HEK293 (cell line): ENCODE measurements around the gene GPR89A.
"Not testable (repeated sequence)": the region's sequence is repeated elsewhere in the genome, so short reads cannot be mapped to it uniquely, and the experiment has no call there.

Experiments used
- CTCF ChIP-seq: fragments of 450-650 bp; formaldehyde crosslinking; IDR thresholded peaks from 2 replicates; pipeline ENCODE4 v1.5.1; 2016; ENCODE audit warnings: missing biosample characterization, missing genetic modification characterization
- GFI1B ChIP-seq: fragments of 450-650 bp; formaldehyde crosslinking; IDR thresholded peaks from 2 replicates; pipeline ENCODE4 v1.5.1; 2016; ENCODE audit warnings: missing biosample characterization, missing genetic modification characterization
- HIC1 ChIP-seq: fragments of 450-650 bp; formaldehyde crosslinking; IDR thresholded peaks from 2 replicates; pipeline ENCODE4 v1.5.1; 2016; ENCODE audit warnings: missing biosample characterization, missing genetic modification characterization
- KLF9 ChIP-seq: fragments of 450-650 bp; formaldehyde crosslinking; IDR thresholded peaks from 2 replicates; pipeline ENCODE4 v1.5.1; 2016; ENCODE audit warnings: missing biosample characterization, missing genetic modification characterization, low read depth
- ZBTB10 ChIP-seq: fragments of 450-650 bp; formaldehyde crosslinking; IDR thresholded peaks from 2 replicates; pipeline ENCODE4 v1.5.1; 2016; ENCODE audit warnings: missing biosample characterization, missing genetic modification characterization
- ZBTB17 ChIP-seq: fragments of 450-650 bp; formaldehyde crosslinking; IDR thresholded peaks from 2 replicates; pipeline ENCODE4 v1.5.1; 2016; ENCODE audit warnings: missing biosample characterization, missing genetic modification characterization
- ZBTB21 ChIP-seq: fragments of 450-650 bp; formaldehyde crosslinking; IDR thresholded peaks from 2 replicates; pipeline ENCODE4 v1.5.1; 2017; ENCODE audit warnings: missing biosample characterization, missing genetic modification characterization
- ZNF133 ChIP-seq: fragments of 450-650 bp; formaldehyde crosslinking; IDR thresholded peaks from 2 replicates; pipeline ENCODE4 v1.5.1; 2016; ENCODE audit warnings: missing biosample characterization, missing genetic modification characterization
- ZNF473 ChIP-seq: fragments of 450-650 bp; formaldehyde crosslinking; IDR thresholded peaks from 2 replicates; pipeline ENCODE4 v1.5.1; 2017; ENCODE audit warnings: missing biosample characterization, missing genetic modification characterization
- ZNF580 ChIP-seq: fragments of 450-650 bp; formaldehyde crosslinking; IDR thresholded peaks from 2 replicates; pipeline ENCODE4 v1.5.1; 2016; ENCODE audit warnings: missing biosample characterization, missing genetic modification characterization
- ZNF629 ChIP-seq: fragments of 450-650 bp; formaldehyde crosslinking; IDR thresholded peaks from 2 replicates; pipeline ENCODE4 v1.5.1; 2017; ENCODE audit warnings: missing biosample characterization, missing genetic modification characterization
- ZNF792 ChIP-seq: fragments of 450-650 bp; formaldehyde crosslinking; IDR thresholded peaks from 2 replicates; pipeline ENCODE4 v1.5.1; 2016; ENCODE audit warnings: missing biosample characterization, missing genetic modification characterization

- TF ChIP-seq CTCF (tag by site-specific recombination); ZNF133; ZNF580 (tag by site-specific recombination); ZBTB17; GFI1B (tag by site-specific recombination); ZBTB10 (tag by site-specific recombination); ZNF629 (tag by site-specific recombination); ZNF473 (tag by site-specific recombination); ZNF792 (tag by site-specific recombination); HIC1 (tag by site-specific recombination); KLF9 (tag by site-specific recombination); ZBTB21 (tag by site-specific recombination): not testable (repeated sequence)
Measured at GRCh38 chr1:145606840-145607239, 948 bp upstream of the GPR89A start.
